Brain microvascular endothelial cell (primary cell): Measurements from ENCODE around the gene FKRP.

ENCODE experiments used
- DNase-seq: peaks from one replicate; pipeline ENCODE4 v3.0.0-alpha.2; 2020
- H3K27ac ChIP-seq: fragments of 250-450 bp; sonication (Bioruptor Pico); 2 replicates; pipeline ENCODE4 v1.5.1; 2020; ENCODE audit warnings: mild to moderate bottlenecking, moderate library complexity
- H3K27me3 ChIP-seq: fragments of 250-450 bp; sonication (Bioruptor Pico); replicated peaks from 2 replicates; pipeline ENCODE4 v1.5.1; 2020; ENCODE audit warnings: mild to moderate bottlenecking
- H3K36me3 ChIP-seq: fragments of 250-450 bp; sonication (Bioruptor Pico); replicated peaks from 2 replicates; pipeline ENCODE4 v1.5.1; 2020; ENCODE audit warnings: mild to moderate bottlenecking
- H3K4me3 ChIP-seq: 2 replicates; pipeline ENCODE4 v1.5.1; 2011; ENCODE audit warnings: low read depth, mild to moderate bottlenecking, control low read depth, low read length, moderate library complexity
- CTCF ChIP-seq: IDR thresholded peaks from 2 replicates; pipeline ENCODE4 v1.5.1; 2011; ENCODE audit warnings: low read depth, mild to moderate bottlenecking, moderate library complexity, low read length, control low read depth, inconsistent platforms; ENCODE audit errors: missing control alignments
- in situ Hi-C: cut with HindIII; loops from 2 replicates; pipeline ENCODE4 v1.10.0; 2017; ENCODE audit warnings: low sequenced_read_pairs, low pct_ligation_motif_present

FKRP gene

GRCh38 chr19:46787040-46787330, 41.1 kb downstream of the FKRP start:
- Histone ChIP-seq H3K36me3 (peaks cover 22% of the 10 kb centered on the region), H3K27me3 (no peaks in the 10 kb centered on the region), H3K27ac (peak overlapping the region; percentile 88), H3K4me3 (peak overlapping the region; percentile 84)
- no peak for DNase-seq
- no peak for TF ChIP-seq CTCF
- in situ Hi-C loops, result no loop called here

- no peaks in the 10 kb centered on the region for H3K27me3 ChIP-seq
- DNase-seq, result peak; percentile 24
- TF ChIP-seq CTCF, result no peak
- H3K36me3 ChIP-seq, result peaks cover 19% of the 10 kb centered on the region
- H3K4me3 ChIP-seq, result peak overlapping the region; percentile 84
- H3K27ac ChIP-seq, result peak overlapping the region; percentile 88
- in situ Hi-C loops, result no loop called here
Observed at GRCh38 chr19:46787331-46788261, 41.7 kb downstream of the FKRP start.

- Histone ChIP-seq H3K36me3 (peaks cover 12% of the 10 kb centered on the region), H3K27ac (peak within 1 kb of the TSS; percentile 88), H3K4me3 (peak within 1 kb of the TSS; percentile 84), H3K27me3 (no peaks in the 10 kb centered on the region)
- peak; percentile 2 for TF ChIP-seq CTCF
- peak; percentile 97 for DNase-seq
- in situ Hi-C loops, result no loop called here
Observed at GRCh38 chr19:46788262-46788967, 42.6 kb downstream of the FKRP start, which contains the start of gene SLC1A5. Gene SLC1A5, minus strand, starts transcription at chr19:46788594. Its CDS starts 629 bp downstream, at chr19:46787965.

- Histone ChIP-seq H3K4me3 (no peak overlapping the region), H3K36me3 (peaks cover 7% of the 10 kb centered on the region), H3K27me3 (no peaks in the 10 kb centered on the region), H3K27ac (no peak overlapping the region)
- no peak for TF ChIP-seq CTCF
- in situ Hi-C loops, result no loop called here
- no peak for DNase-seq
Observed at GRCh38 chr19:46788968-46789338, 43.1 kb downstream of the FKRP start.

- in situ Hi-C loops, result no loop called here
- no peak overlapping the region for H3K4me3 ChIP-seq
- TF ChIP-seq CTCF, result no peak
- H3K27ac ChIP-seq, result no peak overlapping the region
- peaks cover 3% of the 10 kb centered on the region for H3K36me3 ChIP-seq
- no peaks in the 10 kb centered on the region for H3K27me3 ChIP-seq
- DNase-seq, result no peak
Observed at GRCh38 chr19:46789371-46789770, 43.5 kb downstream of the FKRP start.
